Central memory CD8-positive, alpha-beta T cell (primary cell): ENCODE measurements around the gene PRKCE.

Experiments used
- ATAC-seq: fragments of 150-1000 bp; cut with Tn5 transposase; replicated peaks from 2 replicates; pipeline ENCODE4 v1.10.0; 2022; ENCODE audit warnings: mild to moderate bottlenecking, moderate FRiP score, moderate number of reproducible peaks; ENCODE audit not compliant: poor library complexity, severe bottlenecking; ENCODE audit errors: extremely low read depth
- DNase-seq, 2 donors: peaks; one replicate each; pipeline ENCODE4 v3.0.0; 2021; ENCODE audit warnings: low spot score in 2 of 2
- H3K27ac Mint-ChIP-seq: one replicate; pipeline ENCODE4 v1.8.0; 2022; ENCODE audit warnings: low read depth, mild to moderate bottlenecking, moderate library complexity, mixed read lengths
- H3K27me3 Mint-ChIP-seq: one replicate; pipeline ENCODE4 v1.8.0; 2022; ENCODE audit warnings: mixed read lengths
- H3K36me3 Mint-ChIP-seq: one replicate; pipeline ENCODE4 v1.8.0; 2022; ENCODE audit warnings: mild to moderate bottlenecking, moderate library complexity, mixed read lengths; ENCODE audit not compliant: insufficient read depth
- H3K4me1 Mint-ChIP-seq: one replicate; pipeline ENCODE4 v1.8.0; 2022; ENCODE audit warnings: mixed read lengths
- H3K4me3 Mint-ChIP-seq: one replicate; pipeline ENCODE4 v1.8.0; 2022; ENCODE audit warnings: mild to moderate bottlenecking, moderate library complexity, mixed read lengths
- H3K9me3 Mint-ChIP-seq: one replicate; pipeline ENCODE4 v1.8.0; 2022; ENCODE audit warnings: mixed read lengths

PRKCE gene

DNA sequence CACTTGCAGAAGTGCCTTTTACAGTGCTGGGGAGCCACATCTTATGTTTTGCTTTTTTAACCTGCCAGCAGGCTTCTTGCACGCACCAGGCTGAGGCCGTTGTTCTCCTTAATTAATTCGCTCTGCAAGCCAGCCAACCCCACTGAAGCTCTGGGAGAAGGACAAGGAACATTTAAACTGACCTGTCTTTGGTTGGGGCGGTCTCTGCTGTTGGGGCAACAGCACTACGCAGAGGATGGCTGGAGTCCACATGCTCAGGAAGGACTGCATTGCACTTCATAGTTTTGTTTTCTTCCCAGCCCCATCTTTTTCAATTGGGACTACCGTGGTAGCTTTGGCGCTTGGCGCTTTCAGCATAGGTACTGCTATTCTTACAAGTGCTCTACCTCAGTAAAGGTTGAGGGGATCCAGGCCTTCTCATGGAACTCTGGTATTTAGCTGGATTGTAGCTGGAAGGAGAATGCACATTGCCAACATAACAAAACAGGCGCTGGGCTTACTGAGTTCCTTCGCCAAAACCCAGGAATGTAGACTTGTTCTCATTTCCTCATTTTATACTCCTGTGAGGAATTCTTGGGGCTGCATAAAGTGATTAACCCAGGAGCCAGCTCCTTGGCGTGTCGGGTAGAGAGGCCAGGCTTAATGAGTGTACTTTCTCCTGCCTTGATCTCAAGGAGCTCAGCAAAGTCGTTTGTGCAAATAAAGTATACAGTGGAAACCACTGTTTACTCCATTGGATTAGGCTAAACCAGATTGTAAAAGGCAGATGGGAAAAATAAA lies 146.2 kb downstream of the PRKCE start:
- DNase-seq = no peak
- H3K4me3 Mint-ChIP-seq = no peak overlapping the region
- peaks cover 2% of the 10 kb centered on the region for H3K36me3 Mint-ChIP-seq
- no peaks in the 10 kb centered on the region for H3K9me3 Mint-ChIP-seq
- no peak overlapping the region for H3K27ac Mint-ChIP-seq
- no peaks in the 10 kb centered on the region for H3K27me3 Mint-ChIP-seq
- no peak for ATAC-seq
- peaks cover 33% of the 10 kb centered on the region for H3K4me1 Mint-ChIP-seq

DNA sequence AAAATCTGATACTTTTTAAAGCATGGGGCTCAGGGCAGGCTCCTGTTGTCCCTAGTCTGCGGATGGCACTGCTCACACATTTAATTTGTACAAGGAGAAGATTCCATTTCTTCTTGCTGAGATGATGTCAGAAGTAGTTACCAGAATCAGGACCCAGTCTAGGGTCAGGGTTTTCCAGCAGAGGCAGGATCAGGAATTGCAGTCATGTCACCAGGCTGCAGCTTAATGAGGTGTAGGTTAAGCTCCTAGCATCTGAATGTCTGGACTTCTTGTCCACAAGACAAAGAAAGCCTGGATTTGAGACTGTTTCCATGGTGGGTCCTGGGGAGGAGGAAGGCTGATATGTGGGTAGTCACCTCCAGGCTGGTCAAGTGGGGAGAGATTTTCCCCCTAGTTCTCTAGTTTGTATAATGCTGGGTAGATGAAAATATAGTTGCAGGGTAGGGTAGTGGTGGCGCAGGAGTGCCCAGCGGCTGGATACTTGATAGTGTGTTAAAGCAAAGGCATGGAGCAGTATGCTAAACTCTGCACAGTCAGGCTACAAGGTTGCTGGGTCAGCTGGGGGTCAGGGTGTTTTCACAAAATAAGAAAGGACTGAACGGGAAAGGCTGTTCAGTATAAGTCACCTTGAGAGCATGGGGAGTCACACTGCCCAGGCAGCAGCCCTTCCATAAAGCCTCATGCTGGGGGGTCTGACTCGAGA lies 148.4 kb downstream of the PRKCE start:
- no peaks in the 10 kb centered on the region for H3K9me3 Mint-ChIP-seq
- no peak overlapping the region for H3K4me3 Mint-ChIP-seq
- H3K36me3 Mint-ChIP-seq = no peaks in the 10 kb centered on the region
- no peaks in the 10 kb centered on the region for H3K27me3 Mint-ChIP-seq
- no peak overlapping the region for H3K27ac Mint-ChIP-seq
- H3K4me1 Mint-ChIP-seq = peaks cover 17% of the 10 kb centered on the region
- no peak for DNase-seq
- ATAC-seq = no peak

DNA sequence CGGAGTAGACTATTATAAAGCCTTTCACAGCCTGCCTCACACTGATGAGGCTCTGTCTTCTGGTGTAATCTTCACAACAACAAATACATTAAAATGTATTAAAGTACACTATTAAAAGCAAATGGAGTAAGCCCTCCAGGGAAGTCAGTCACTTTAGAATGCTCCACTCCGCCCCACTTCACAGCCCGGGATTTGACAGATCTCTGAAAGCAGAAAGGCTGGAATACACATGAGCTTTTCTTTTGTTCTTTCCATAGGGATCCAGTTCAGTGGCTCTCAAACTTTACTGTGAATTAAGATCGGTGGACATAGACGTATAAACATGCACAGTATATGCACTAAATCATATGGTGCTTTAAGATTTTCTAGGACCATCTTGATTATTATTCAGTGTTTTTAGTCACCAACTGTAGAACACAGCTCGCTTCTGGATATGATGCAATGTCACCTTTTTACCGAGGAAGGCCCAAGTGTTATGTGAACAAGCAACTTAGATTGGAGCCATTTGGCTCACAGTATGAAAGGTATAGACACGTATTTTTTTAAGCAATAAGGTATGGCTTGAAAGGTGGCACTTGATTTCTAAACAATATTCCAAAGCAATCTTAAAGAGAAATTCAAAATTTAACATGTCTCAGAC lies 151.1 kb downstream of the PRKCE start:
- Mint-ChIP-seq H3K27ac (no peak overlapping the region), H3K27me3 (no peaks in the 10 kb centered on the region), H3K4me1 (peaks cover 21% of the 10 kb centered on the region), H3K4me3 (no peak overlapping the region), H3K36me3 (no peaks in the 10 kb centered on the region), H3K9me3 (no peaks in the 10 kb centered on the region)
- ATAC-seq (no peak), DNase-seq (no peak)

DNA sequence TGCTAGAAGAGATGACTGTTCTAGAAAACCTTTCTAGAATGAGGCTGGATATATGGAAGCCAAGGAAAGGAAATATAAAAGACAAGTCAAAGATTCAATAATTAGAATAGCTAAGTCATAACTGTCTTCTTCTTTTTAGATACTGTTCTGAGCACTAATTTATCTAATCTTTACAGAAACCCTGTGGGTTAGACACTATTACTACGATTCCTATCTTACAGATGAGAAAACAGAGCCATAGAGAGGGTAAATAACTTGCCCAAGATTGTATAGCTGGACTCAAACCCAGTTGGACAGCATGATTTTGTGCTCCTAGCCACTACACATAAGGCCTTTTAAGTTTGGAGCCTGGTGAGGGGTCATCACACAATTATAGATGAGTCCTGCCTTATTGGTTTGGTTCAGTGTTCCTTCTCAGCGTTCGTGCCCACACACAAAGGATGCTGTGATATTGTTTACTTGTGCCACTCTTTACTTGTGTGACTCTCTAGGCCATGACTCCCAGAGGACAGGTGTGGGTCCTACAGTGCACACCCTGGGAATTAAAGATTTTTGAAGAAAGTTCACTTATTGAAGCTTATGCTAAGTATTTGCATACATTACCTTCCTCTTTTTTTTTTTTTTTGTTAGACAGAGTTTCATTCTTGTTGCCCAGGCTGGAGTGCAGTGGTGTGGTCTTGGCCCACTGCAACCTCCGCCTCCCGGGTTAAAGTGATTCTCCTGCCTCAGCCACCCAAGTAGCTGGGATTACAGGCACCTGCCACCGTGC lies 153.7 kb downstream of the PRKCE start:
- DNase-seq (no peak), ATAC-seq (no peak)
- H3K36me3 Mint-ChIP-seq = peaks cover 2% of the 10 kb centered on the region
- H3K4me1 Mint-ChIP-seq = peaks cover 21% of the 10 kb centered on the region
- no peak overlapping the region for H3K27ac Mint-ChIP-seq
- H3K9me3 Mint-ChIP-seq = no peaks in the 10 kb centered on the region
- no peak overlapping the region for H3K4me3 Mint-ChIP-seq
- H3K27me3 Mint-ChIP-seq = no peaks in the 10 kb centered on the region

DNA sequence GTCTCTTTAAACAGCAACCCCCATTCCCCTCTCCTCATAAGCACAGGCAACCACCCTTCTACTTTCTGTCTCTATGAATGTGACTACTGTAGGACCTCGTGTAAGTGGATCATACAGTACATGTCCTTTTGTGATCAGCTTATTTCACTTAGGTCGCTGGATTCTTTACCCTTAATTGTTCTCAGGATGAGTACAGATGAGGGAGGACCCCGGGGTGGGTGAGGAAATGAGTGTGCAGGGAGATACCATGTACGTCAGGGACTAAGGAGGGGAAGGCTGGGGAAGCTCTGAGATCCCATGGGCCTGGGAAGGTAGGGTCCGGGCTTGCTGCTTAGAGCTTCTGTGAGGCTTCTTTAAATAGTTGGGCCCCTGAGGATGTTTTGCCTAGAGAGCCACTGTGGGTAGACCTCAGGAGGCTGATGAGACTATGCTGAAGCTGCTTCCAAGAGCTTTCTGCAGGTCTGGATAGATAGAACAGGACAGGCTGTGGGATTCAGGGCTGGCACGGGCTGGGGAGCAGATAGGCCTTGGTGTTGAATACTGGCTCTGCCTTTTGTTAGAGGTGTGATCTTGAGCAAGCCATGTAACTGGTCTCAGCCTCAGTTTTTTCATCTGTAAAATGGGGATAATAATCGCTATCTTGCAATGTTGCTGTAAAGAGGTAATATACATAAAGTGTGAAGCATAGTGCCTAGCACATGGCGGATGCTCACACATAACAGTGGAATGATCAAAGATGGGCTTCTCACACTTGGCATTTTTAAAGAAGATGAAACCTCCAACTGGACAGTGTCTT lies 155.3 kb downstream of the PRKCE start:
- Mint-ChIP-seq H3K4me1 (peaks cover 10% of the 10 kb centered on the region), H3K27me3 (no peaks in the 10 kb centered on the region), H3K27ac (no peak overlapping the region), H3K36me3 (peaks cover 2% of the 10 kb centered on the region), H3K4me3 (no peak overlapping the region), H3K9me3 (no peaks in the 10 kb centered on the region)
- DNase-seq = no peak
- ATAC-seq = no peak

DNA sequence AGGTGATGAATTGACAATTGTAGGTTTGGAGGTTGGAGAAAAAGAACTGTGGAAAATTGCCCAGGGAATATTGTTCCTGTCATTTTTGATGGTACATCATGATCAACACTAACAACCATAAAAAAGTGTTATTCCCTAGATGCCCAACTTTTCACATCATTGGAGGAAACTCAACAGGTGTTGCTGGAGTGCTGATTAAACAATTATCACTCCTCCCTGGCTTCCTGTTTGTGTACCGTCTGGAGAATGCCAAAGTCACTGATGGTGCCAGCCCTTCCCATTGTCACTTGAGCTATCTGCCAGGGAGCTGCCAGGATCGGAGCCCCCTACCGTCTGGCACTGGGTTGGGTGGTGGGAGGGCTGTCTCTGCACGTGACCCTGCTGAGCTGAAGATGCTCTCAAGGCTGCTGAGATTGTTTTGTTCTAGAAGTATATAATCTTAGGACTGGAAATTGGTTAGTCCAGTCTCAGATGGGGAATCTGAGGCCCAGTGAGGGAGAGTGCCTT lies 156.9 kb downstream of the PRKCE start:
- Mint-ChIP-seq H3K27me3 (no peaks in the 10 kb centered on the region), H3K4me3 (no peak overlapping the region)

DNA sequence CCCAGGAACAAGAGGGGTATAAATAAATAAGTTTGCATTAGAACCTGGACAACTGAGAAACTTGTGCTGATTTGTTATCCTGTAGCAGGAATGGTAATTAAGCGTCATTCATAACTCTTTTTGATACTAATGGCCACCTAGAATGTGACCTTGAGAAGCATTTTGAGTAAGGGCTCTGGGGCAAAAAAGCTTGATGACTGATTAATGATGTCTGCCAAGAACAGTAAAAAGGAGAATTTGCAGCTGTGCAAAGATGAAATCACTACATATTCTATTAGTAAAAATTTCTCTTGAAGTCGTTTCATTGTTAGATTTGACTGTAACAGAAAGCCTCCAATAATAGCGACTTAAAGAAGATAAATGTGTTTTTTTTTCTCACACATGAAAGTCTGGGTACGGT lies 157.7 kb downstream of the PRKCE start:
- DNase-seq (no peak), ATAC-seq (no peak)
- Mint-ChIP-seq H3K36me3 (peaks cover 2% of the 10 kb centered on the region), H3K27me3 (no peaks in the 10 kb centered on the region), H3K27ac (no peak overlapping the region), H3K9me3 (no peaks in the 10 kb centered on the region), H3K4me1 (peaks cover 15% of the 10 kb centered on the region), H3K4me3 (no peak overlapping the region)

More for the DNA sequence above, 156.9 kb downstream of the PRKCE start:
- Mint-ChIP-seq H3K27ac (no peak overlapping the region), H3K4me1 (peaks cover 14% of the 10 kb centered on the region), H3K36me3 (peaks cover 2% of the 10 kb centered on the region), H3K9me3 (no peaks in the 10 kb centered on the region)
- DNase-seq (no peak), ATAC-seq (no peak)

DNA sequence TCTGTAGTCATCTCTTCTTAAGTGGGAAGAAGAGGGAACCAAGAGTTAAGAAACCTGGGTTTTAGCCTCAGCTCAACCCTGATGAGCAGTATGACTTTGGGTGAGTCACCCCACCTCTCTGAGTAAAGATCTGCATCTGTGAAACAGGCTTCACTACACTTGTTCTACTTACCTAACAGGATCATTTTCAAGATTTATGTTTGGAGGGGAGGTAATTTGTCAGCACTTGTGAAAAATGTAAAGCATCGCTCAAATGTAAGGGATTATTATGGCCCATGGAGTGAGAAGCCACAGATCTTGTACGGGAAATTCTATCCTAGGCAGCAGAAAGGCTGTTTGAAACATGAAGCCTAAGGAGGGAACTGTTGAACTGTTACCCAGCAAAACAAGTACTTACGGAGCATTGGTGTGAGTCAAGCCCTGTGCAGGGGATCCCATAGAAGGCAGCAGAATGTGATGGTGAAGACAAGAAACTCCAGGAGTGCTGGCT lies 160.6 kb downstream of the PRKCE start:
- no peaks in the 10 kb centered on the region for H3K27me3 Mint-ChIP-seq
- no peak overlapping the region for H3K27ac Mint-ChIP-seq
- H3K4me3 Mint-ChIP-seq = no peak overlapping the region
- peaks cover 2% of the 10 kb centered on the region for H3K36me3 Mint-ChIP-seq
- no peak for DNase-seq
- H3K9me3 Mint-ChIP-seq = no peaks in the 10 kb centered on the region
- no peak for ATAC-seq
- peaks cover 22% of the 10 kb centered on the region for H3K4me1 Mint-ChIP-seq

DNA sequence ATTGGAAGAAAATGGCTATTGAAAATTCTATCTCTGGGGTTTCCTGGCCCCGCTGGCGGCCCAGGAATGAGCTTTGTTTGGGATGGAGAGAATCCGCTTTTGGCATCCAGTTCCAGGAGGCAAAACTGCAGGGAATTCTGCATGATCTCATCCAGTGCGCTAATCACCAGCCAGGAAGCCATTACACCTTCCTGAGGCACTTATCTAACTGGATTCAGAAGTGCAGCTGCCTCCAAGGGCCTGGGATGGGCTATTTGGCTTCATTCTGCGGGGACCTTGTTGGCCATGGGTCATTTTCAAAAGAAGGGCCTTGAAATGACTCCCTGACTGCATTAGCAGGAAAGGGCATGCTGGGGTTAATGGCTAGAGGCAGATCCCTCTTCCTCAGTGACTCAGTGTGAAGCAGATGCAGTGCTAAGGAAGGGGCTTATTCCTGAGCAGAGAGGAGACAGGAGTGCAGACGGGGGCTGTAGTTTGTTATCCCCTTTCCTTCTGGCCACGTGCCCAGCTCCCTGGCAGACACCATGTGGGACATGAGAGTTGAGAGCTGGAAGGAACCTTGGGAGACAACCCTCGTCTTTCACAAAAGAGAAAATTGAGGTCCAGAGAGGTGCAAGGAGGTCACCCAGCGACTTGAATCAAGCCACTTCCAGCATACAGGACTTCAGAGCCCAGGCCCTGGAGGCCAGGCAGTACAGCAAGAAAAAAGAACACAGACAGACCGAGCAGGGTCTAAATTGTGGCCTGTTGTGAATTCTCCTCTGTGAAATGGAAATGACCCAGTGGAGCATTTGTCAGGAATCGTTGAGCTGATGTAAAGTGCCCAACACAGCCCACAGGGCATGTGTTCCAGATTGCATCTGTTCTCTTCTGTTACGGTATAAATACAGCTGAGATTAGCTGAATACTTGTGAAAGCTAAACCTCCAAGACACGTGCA lies 161.8 kb downstream of the PRKCE start:
- Mint-ChIP-seq H3K36me3 (peaks cover 2% of the 10 kb centered on the region), H3K9me3 (no peaks in the 10 kb centered on the region), H3K27ac (no peak overlapping the region), H3K4me1 (peaks cover 16% of the 10 kb centered on the region), H3K27me3 (no peaks in the 10 kb centered on the region), H3K4me3 (no peak overlapping the region)
- no peak for DNase-seq
- no peak for ATAC-seq

DNA sequence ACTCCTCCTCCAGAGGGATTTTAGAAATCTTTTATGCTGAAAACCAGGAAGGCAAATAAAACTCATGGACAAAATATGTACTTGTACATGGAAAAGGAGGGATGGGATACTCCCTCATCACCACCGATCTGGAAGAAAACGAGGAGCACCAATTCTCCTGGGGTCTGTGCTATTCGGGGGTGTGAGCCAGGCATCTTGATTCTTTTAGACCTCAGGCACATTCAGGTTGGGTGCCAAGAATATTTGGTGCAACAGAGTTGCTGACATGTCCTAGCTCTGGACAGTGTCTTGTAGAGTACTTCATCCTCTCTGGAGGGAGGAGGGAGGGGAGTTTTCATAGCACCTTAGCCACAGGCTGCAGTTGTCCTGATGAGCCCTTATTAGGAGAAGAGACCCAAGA lies 163.0 kb downstream of the PRKCE start:
- H3K27ac Mint-ChIP-seq = no peak overlapping the region
- no peaks in the 10 kb centered on the region for H3K36me3 Mint-ChIP-seq

More for the DNA sequence above, 163.0 kb downstream of the PRKCE start:
- peaks cover 22% of the 10 kb centered on the region for H3K4me1 Mint-ChIP-seq
- DNase-seq = no peak
- no peaks in the 10 kb centered on the region for H3K9me3 Mint-ChIP-seq
- no peak for ATAC-seq
- no peaks in the 10 kb centered on the region for H3K27me3 Mint-ChIP-seq
- H3K4me3 Mint-ChIP-seq = no peak overlapping the region
